Smooth muscle cell (in vitro differentiated cells): ENCODE data around the gene RXFP3. TPM values are rescaled to one million over a fixed set of nuclear protein-coding genes. Genes with fewer than 3 reads are reported as not detected.
A peak's percentile ranks its signal among the peaks of the same experiment; 100 is the strongest.

Experiments used
- DNase-seq: peaks from one replicate; lab custom pipeline; 2025; ENCODE audit not compliant: unreplicated experiment; lab: John Stamatoyannopoulos, UW
- H2AFZ ChIP-seq: fragments of 200-600 bp; sonication (generic); 2 replicates; pipeline ENCODE4 v1.6.0; 2016; ENCODE audit warnings: antibody characterized with exemption, low read depth, mild to moderate bottlenecking
- H3F3A ChIP-seq: fragments of 200-600 bp; sonication (generic); 2 replicates; pipeline ENCODE4 v1.6.0; 2017; ENCODE audit warnings: antibody characterized with exemption, low read depth
- H3K27ac ChIP-seq: fragments of 200-600 bp; sonication (generic); 2 replicates; pipeline ENCODE4 v1.5.1; 2016; ENCODE audit warnings: low read depth, mild to moderate bottlenecking
- H3K27me3 ChIP-seq: fragments of 200-600 bp; sonication (generic); 2 replicates; pipeline ENCODE4 v1.6.1; 2016; ENCODE audit warnings: low read depth, mild to moderate bottlenecking
- H3K36me3 ChIP-seq: fragments of 200-600 bp; sonication (generic); 2 replicates; pipeline ENCODE4 v1.5.1; 2016; ENCODE audit warnings: low read depth
- H3K4me1 ChIP-seq: fragments of 200-600 bp; sonication (generic); 2 replicates; pipeline ENCODE4 v1.5.1; 2016; ENCODE audit warnings: low read depth
- H3K4me2 ChIP-seq: fragments of 200-600 bp; sonication (generic); 2 replicates; pipeline ENCODE4 v1.6.0; 2016; ENCODE audit warnings: mild to moderate bottlenecking
- H3K4me3 ChIP-seq: fragments of 200-600 bp; sonication (generic); 2 replicates; pipeline ENCODE4 v1.5.1; 2016; ENCODE audit warnings: mild to moderate bottlenecking
- H3K79me2 ChIP-seq: fragments of 200-600 bp; sonication (generic); 2 replicates; pipeline ENCODE4 v1.6.0; 2016; ENCODE audit warnings: low read depth, mild to moderate bottlenecking
- H3K9ac ChIP-seq: fragments of 200-600 bp; sonication (generic); 2 replicates; pipeline ENCODE4 v1.6.0; 2016; ENCODE audit warnings: low read depth
- H3K9me3 ChIP-seq: fragments of 200-600 bp; sonication (generic); replicated peaks from 2 replicates; pipeline ENCODE4 v1.5.1; 2016; ENCODE audit warnings: low read depth
- H4K20me1 ChIP-seq: fragments of 200-600 bp; sonication (generic); 2 replicates; pipeline ENCODE4 v1.6.0; 2016; ENCODE audit warnings: low read depth
- WGBS: methylation state at CpG from one replicate; pipeline ENCODE4 v1.1.7; 2016; ENCODE audit warnings: low lambda C conversion rate; 5-methylcytosine and 5-hydroxymethylcytosine counted together
- polyA plus RNA-seq: library from polyadenylated mRNA; unstranded; fragments of >200 nt; fragmentation: Nextera tagmentation; extraction: Ambion mirVana; gene quantifications from 2 replicates; pipeline ENCODE4 v1.2.1, GENCODE V29; 2016
- total RNA-seq: library from RNA; depleted of rRNA; stranded (reverse); fragments of >200 nt; gene quantifications from 2 replicates; pipeline ENCODE4 v1.2.3, GENCODE V29; 2014
- TF ChIP-seq, protein P1 (sequence below): fragments of 200-600 bp; sonication (generic); IDR thresholded peaks from 2 replicates; pipeline ENCODE4 v1.5.1; 2017; ENCODE audit warnings: borderline replicate concordance, mild to moderate bottlenecking, antibody characterized with exemption; ENCODE audit not compliant: insufficient read depth, poor library complexity, severe bottlenecking

RXFP3 gene
- total and polyA plus RNA-seq, 2 experiments from 2014 or later, result 0.16 TPM; not detected in 1

- no peak for DNase-seq
- Histone ChIP-seq H3K27me3 (no peaks in the 10 kb centered on the region), H3K4me3 (no peak overlapping the region), H3F3A (no peaks in the 10 kb centered on the region), H4K20me1 (no peaks in the 10 kb centered on the region), H3K79me2 (no peaks in the 10 kb centered on the region), H3K4me2 (no peak overlapping the region), H3K36me3 (no peaks in the 10 kb centered on the region), H3K9ac (no peak overlapping the region), H3K27ac (no peak overlapping the region), H2AFZ (no peak overlapping the region), H3K4me1 (no peaks in the 10 kb centered on the region), H3K9me3 (no peaks in the 10 kb centered on the region)
- 77% methylated on average over 8 of the region's 8 CpGs for WGBS
- TF ChIP-seq, protein P1, sequence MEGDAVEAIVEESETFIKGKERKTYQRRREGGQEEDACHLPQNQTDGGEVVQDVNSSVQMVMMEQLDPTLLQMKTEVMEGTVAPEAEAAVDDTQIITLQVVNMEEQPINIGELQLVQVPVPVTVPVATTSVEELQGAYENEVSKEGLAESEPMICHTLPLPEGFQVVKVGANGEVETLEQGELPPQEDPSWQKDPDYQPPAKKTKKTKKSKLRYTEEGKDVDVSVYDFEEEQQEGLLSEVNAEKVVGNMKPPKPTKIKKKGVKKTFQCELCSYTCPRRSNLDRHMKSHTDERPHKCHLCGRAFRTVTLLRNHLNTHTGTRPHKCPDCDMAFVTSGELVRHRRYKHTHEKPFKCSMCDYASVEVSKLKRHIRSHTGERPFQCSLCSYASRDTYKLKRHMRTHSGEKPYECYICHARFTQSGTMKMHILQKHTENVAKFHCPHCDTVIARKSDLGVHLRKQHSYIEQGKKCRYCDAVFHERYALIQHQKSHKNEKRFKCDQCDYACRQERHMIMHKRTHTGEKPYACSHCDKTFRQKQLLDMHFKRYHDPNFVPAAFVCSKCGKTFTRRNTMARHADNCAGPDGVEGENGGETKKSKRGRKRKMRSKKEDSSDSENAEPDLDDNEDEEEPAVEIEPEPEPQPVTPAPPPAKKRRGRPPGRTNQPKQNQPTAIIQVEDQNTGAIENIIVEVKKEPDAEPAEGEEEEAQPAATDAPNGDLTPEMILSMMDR, result no peak
Measured at GRCh38 chr5:33981408-33982162, 45.4 kb downstream of the RXFP3 start.

DNA sequence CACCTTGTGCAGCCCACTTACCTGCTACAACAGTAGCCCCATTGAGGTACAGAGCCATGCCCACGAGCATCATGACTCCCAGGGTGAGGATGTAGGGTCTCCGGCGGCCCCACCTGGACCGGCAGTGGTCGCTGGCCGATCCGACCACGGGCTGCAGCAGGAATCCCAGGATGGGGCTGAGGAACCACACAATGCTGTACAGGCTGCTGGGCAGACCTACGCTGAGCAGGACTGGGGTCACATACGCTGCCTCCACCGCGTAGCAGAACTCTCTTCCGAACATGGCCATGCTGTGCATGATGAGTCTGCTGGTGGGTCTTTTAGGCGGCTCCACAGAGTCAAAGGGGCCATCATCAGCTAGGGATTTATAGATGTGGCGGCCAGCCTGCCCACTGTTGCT, 48.0 kb downstream of the RXFP3 start:
- H4K20me1 ChIP-seq, result no peaks in the 10 kb centered on the region
- H3K4me2 ChIP-seq, result peak overlapping the region; percentile 37
- H3K79me2 ChIP-seq, result no peaks in the 10 kb centered on the region
- H3F3A ChIP-seq, result no peaks in the 10 kb centered on the region
- TF ChIP-seq, protein P1, result no peak
- H3K27ac ChIP-seq, result no peak overlapping the region
- 95% methylated on average over 15 of the region's 15 CpGs for WGBS
- H3K4me1 ChIP-seq, result no peaks in the 10 kb centered on the region
- H3K27me3 ChIP-seq, result no peaks in the 10 kb centered on the region
- no peak overlapping the region for H2AFZ ChIP-seq
- DNase-seq, result no peak
- H3K36me3 ChIP-seq, result peaks cover 7% of the 10 kb centered on the region
- no peak overlapping the region for H3K9ac ChIP-seq
- H3K9me3 ChIP-seq, result no peaks in the 10 kb centered on the region
- H3K4me3 ChIP-seq, result no peak overlapping the region

- Histone ChIP-seq H3K79me2 (no peaks in the 10 kb centered on the region), H3K4me2 (peak within 1 kb of the TSS; percentile 37), H3K9me3 (no peaks in the 10 kb centered on the region), H3K4me1 (no peaks in the 10 kb centered on the region), H2AFZ (no peak within 1 kb of the TSS), H3K9ac (no peak within 1 kb of the TSS), H3K36me3 (peaks cover 7% of the 10 kb centered on the region), H4K20me1 (no peaks in the 10 kb centered on the region), H3K27ac (no peak within 1 kb of the TSS), H3F3A (no peaks in the 10 kb centered on the region), H3K4me3 (no peak within 1 kb of the TSS), H3K27me3 (no peaks in the 10 kb centered on the region)
- WGBS, result 71% methylated on average over 7 of the region's 7 CpGs
- no peak for DNase-seq
- TF ChIP-seq, protein P1, result no peak
Measured at GRCh38 chr5:33984671-33985124, 48.5 kb downstream of the RXFP3 start, which contains the start of gene SLC45A2. Gene SLC45A2, minus strand, starts transcription at chr5:33984693. Its CDS starts 110 bp downstream, at chr5:33984583.
